Uterus (tissue), 4 donors: ENCODE data around the gene OBP2B. TPM values are rescaled to one million over a fixed set of nuclear protein-coding genes. Genes with fewer than 3 reads are reported as not detected.
"Not testable (repeated sequence)": the region's sequence is repeated elsewhere in the genome, so short reads cannot be mapped to it uniquely, and the experiment has no call there.

Experiments
- DNase-seq, 2 donors: peaks; one replicate each; pipeline ENCODE4 v3.0.0-alpha.2; 2019 to 2020
- H3K27ac ChIP-seq, 2 donors: fragments of 200-600 bp; sonication (generic); 1 replicate in 1 of 2; 2 replicates in 1 of 2; pipeline ENCODE4 v1.5.1; 2016 to 2018
- H3K27me3 ChIP-seq, 2 donors: fragments of 200-600 bp; sonication (generic); one replicate each; pipeline ENCODE4 v1.5.1; 2018 to 2019; ENCODE audit warnings: control low read depth in 1 of 2
- H3K36me3 ChIP-seq, 2 donors: fragments of 200-600 bp; sonication (generic); one replicate each; pipeline ENCODE4 v1.5.1; 2019; ENCODE audit warnings: control low read depth in 1 of 2
- H3K4me1 ChIP-seq, 2 donors: fragments of 200-600 bp; sonication (generic); one replicate each; pipeline ENCODE4 v1.5.1; 2018 to 2019; ENCODE audit warnings: control low read depth in 1 of 2
- H3K4me3 ChIP-seq, 2 donors: fragments of 200-600 bp; sonication (generic); 1 replicate in 1 of 2; 2 replicates in 1 of 2; pipeline ENCODE4 v1.5.1; 2018 to 2019; ENCODE audit warnings: mild to moderate bottlenecking in 1 of 2
- H3K9me3 ChIP-seq, 2 donors: fragments of 200-600 bp; sonication (generic); one replicate each; pipeline ENCODE4 v1.5.1; 2019; ENCODE audit warnings: control low read depth in 1 of 2
- CTCF ChIP-seq, 4 experiments: fragments of 200-600 bp in 2 of 4; fragments of 450-650 bp in 2 of 4; sonication (generic) in 2 of 4; IDR thresholded peaks; one replicate each; pipeline ENCODE4 v1.5.1; 2016 to 2019; ENCODE audit warnings: antibody characterized with exemption in 4 of 4, mild to moderate bottlenecking in 2 of 4, moderate library complexity in 1 of 4
- POLR2A ChIP-seq, 2 donors: fragments of 450-650 bp; IDR thresholded peaks; one replicate each; pipeline ENCODE4 v1.6.1; 2016; ENCODE audit warnings: antibody characterized with exemption in 2 of 2, mild to moderate bottlenecking in 1 of 2, moderate library complexity in 1 of 2
- intact Hi-C: fragments of 100-400 bp; cut with DNase I; formaldehyde crosslinking; loops from one replicate; pipeline ENCODE4 v1.15.1; 2023; ENCODE audit warnings: low total_unique reads
- total RNA-seq, 4 donors: library from RNA; depleted of rRNA in 3 of 4; stranded (reverse); fragments of >200 nt in 3 of 4; gene quantifications; one replicate each; pipeline versions ENCODE4 v1.1.0 to v1.2.4, GENCODE V29; 2014 to 2023
- donor health status: DM: yes; HTN: yes; CAD: no.

The OBP2B gene
- total RNA-seq, 4 donors from 2014 or later: not detected

GRCh38 chr9:133221177-133221809 is 12.2 kb upstream of the OBP2B start:
- Histone ChIP-seq H3K9me3 (no peaks in the 10 kb centered on the region), H3K27ac (no peak overlapping the region), H3K27me3 (no peaks in the 10 kb centered on the region), H3K4me3 (no peak overlapping the region), H3K36me3 (no peaks in the 10 kb centered on the region), H3K4me1 (no peaks in the 10 kb centered on the region)
- no peak for TF ChIP-seq CTCF (IDR thresholded peaks at IDR 0.05)
- TF ChIP-seq POLR2A (IDR thresholded peaks at IDR 0.05): no peak
- DNase-seq: no peak
- intact Hi-C loops: no loop called here

- not testable (repeated sequence) for H3K36me3 ChIP-seq, H3K9me3 ChIP-seq, H3K27ac ChIP-seq, H3K4me1 ChIP-seq, H3K27me3 ChIP-seq, H3K4me3 ChIP-seq, DNase-seq
- intact Hi-C loops: loop anchor here (10.0 kb wide), 1 partner anchor 1964 kb away; no protein-coding TSS in a partner anchor
Measured at GRCh38 chr9:133218049-133218975, 9.3 kb upstream of the OBP2B start.

GRCh38 chr9:133217333-133217988 is 8.4 kb upstream of the OBP2B start:
- not testable (repeated sequence) for H3K27me3 ChIP-seq
- intact Hi-C loops: loop anchor here (10.0 kb wide), 1 partner anchor 1963 kb away; no protein-coding TSS in a partner anchor

GRCh38 chr9:133214276-133214675 is 5.2 kb upstream of the OBP2B start:
- not testable (repeated sequence) for DNase-seq, H3K4me3 ChIP-seq, H3K27me3 ChIP-seq, H3K36me3 ChIP-seq, H3K4me1 ChIP-seq, H3K9me3 ChIP-seq, H3K27ac ChIP-seq
- intact Hi-C loops: loop anchor here (10.0 kb wide), 1 partner anchor 1959 kb away; no protein-coding TSS in a partner anchor

More at GRCh38 chr9:133217333-133217988, 8.4 kb upstream of the OBP2B start:
- not testable (repeated sequence) for DNase-seq, H3K36me3 ChIP-seq, H3K9me3 ChIP-seq, H3K27ac ChIP-seq, H3K4me3 ChIP-seq, H3K4me1 ChIP-seq

- Histone ChIP-seq H3K9me3 (no peaks in the 10 kb centered on the region), H3K27me3 (no peaks in the 10 kb centered on the region), H3K36me3 (no peaks in the 10 kb centered on the region), H3K27ac (no peak overlapping the region), H3K4me1 (no peaks in the 10 kb centered on the region), H3K4me3 (no peak overlapping the region)
- intact Hi-C loops: loop anchor here (10.0 kb wide), 1 partner anchor 1956 kb away; no protein-coding TSS in a partner anchor
- TF ChIP-seq POLR2A (IDR thresholded peaks at IDR 0.05) (no peak), CTCF (IDR thresholded peaks at IDR 0.05) (no peak)
- DNase-seq: no peak
Measured at GRCh38 chr9:133210609-133211008, 1.6 kb upstream of the OBP2B start.

- TF ChIP-seq POLR2A (IDR thresholded peaks at IDR 0.05): no peak
- no peaks in the 10 kb centered on the region for H3K9me3 ChIP-seq
- H3K36me3 ChIP-seq: no peaks in the 10 kb centered on the region
- H3K27me3 ChIP-seq: no peaks in the 10 kb centered on the region
- intact Hi-C loops: loop anchor here (10.0 kb wide), 1 partner anchor 1955 kb away; no protein-coding TSS in a partner anchor
- H3K4me1 ChIP-seq: no peaks in the 10 kb centered on the region
- no peak overlapping the region for H3K27ac ChIP-seq
- DNase-seq: no peak
- no peak overlapping the region for H3K4me3 ChIP-seq
Measured at GRCh38 chr9:133210202-133210532, 1.1 kb upstream of the OBP2B start.

- not testable (repeated sequence) for H3K27ac ChIP-seq, H3K27me3 ChIP-seq, DNase-seq, H3K9me3 ChIP-seq, H3K36me3 ChIP-seq, H3K4me3 ChIP-seq, H3K4me1 ChIP-seq
- intact Hi-C loops: loop anchor here (10.0 kb wide), 1 partner anchor 1955 kb away; no protein-coding TSS in a partner anchor
Measured at GRCh38 chr9:133209327-133210201, 514 bp upstream of the OBP2B start.

- DNase-seq, H3K9me3 ChIP-seq, H3K27me3 ChIP-seq, H3K4me3 ChIP-seq, H3K27ac ChIP-seq, H3K36me3 ChIP-seq, H3K4me1 ChIP-seq, intact Hi-C loops: not testable (repeated sequence)
Measured at GRCh38 chr9:133208171-133208879, 725 bp downstream of the OBP2B start.
